Measurements from ENCODE around the gene IFNB1. TPM values are rescaled to one million over a fixed set of nuclear protein-coding genes. Genes with fewer than 3 reads are reported as not detected.

The IFNB1 gene
- total RNA-seq, 6 experiments from 2014 or later: not detected

- Mint-ChIP-seq H3K36me3 (ENCODE audit: low read depth) (no peaks in the 10 kb centered on the region), H3K4me3 (peak overlapping the region; percentile 81), H3K4me1 (ENCODE audit: low read depth) (peaks cover 25% of the 10 kb centered on the region), H3K27me3 (ENCODE audit: insufficient read depth) (no peaks in the 10 kb centered on the region), H3K27ac (peak overlapping the region; percentile 64), H3K9me3 (no peaks in the 10 kb centered on the region)
- no peak for TF ChIP-seq CTCF (IDR thresholded peaks at IDR 0.05)
- peak; percentile 22 for DNase-seq
Measured at GRCh38 chr9:21096172-21096900, 18.6 kb upstream of the IFNB1 start.

- no peaks in the 10 kb centered on the region for H3K9me3 Mint-ChIP-seq
- DNase-seq: peak; percentile 42
- H3K27ac Mint-ChIP-seq: peak overlapping the region; percentile 64; the same call in 1 of the 2 replicates
- H3K27me3 Mint-ChIP-seq (ENCODE audit: insufficient read depth): no peaks in the 10 kb centered on the region
- no peak for TF ChIP-seq CTCF (IDR thresholded peaks at IDR 0.05)
- H3K4me1 Mint-ChIP-seq (ENCODE audit: low read depth): peaks cover 25% of the 10 kb centered on the region
- H3K4me3 Mint-ChIP-seq: peak overlapping the region; percentile 81; the same call in 1 of the 2 replicates
- H3K36me3 Mint-ChIP-seq (ENCODE audit: low read depth): no peaks in the 10 kb centered on the region
Measured at GRCh38 chr9:21095561-21095960, 17.8 kb upstream of the IFNB1 start.

GRCh38 chr9:21086538-21086937 lies 8.8 kb upstream of the IFNB1 start:
- Mint-ChIP-seq H3K36me3 (ENCODE audit: low read depth) (no peaks in the 10 kb centered on the region), H3K27ac (no peak overlapping the region), H3K9me3 (peaks cover 5% of the 10 kb centered on the region; the same call in 1 of the 2 replicates), H3K4me1 (ENCODE audit: low read depth) (no peaks in the 10 kb centered on the region; the same call in 1 of the 2 replicates), H3K27me3 (ENCODE audit: insufficient read depth) (no peaks in the 10 kb centered on the region; the same call in 1 of the 2 replicates), H3K4me3 (no peak overlapping the region)
- TF ChIP-seq CTCF (IDR thresholded peaks at IDR 0.05): no peak
- DNase-seq: no peak

DNA sequence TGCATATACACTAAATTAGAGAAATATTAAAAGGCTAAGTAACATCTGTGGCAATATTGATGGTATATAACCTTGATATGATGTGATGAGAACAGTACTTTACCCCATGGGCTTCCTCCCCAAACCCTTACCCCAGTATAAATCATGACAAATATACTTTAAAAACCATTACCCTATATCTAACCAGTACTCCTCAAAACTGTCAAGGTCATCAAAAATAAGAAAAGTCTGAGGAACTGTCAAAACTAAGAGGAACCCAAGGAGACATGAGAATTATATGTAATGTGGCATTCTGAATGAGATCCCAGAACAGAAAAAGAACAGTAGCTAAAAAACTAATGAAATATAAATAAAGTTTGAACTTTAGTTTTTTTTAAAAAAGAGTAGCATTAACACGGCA lies 7.3 kb upstream of the IFNB1 start:
- no peaks in the 10 kb centered on the region for H3K36me3 Mint-ChIP-seq (ENCODE audit: low read depth)
- peaks cover 5% of the 10 kb centered on the region; the same call in 1 of the 2 replicates for H3K9me3 Mint-ChIP-seq

DNA sequence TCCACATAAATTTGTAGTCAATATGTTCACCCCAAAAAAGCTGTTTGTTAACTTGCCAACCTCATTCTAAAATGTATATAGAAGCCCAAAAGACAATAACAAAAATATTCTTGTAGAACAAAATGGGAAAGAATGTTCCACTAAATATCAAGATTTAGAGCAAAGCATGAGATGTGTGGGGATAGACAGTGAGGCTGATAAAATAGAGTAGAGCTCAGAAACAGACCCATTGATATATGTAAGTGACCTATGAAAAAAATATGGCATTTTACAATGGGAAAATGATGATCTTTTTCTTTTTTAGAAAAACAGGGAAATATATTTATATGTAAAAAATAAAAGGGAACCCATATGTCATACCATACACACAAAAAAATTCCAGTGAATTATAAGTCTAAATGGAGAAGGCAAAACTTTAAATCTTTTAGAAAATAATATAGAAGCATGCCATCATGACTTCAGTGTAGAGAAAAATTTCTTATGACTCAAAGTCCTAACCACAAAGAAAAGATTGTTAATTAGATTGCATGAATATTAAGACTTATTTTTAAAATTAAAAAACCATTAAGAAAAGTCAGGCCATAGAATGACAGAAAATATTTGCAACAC lies 6.6 kb upstream of the IFNB1 start:
- Mint-ChIP-seq H3K4me3 (no peak overlapping the region), H3K36me3 (ENCODE audit: low read depth) (no peaks in the 10 kb centered on the region), H3K4me1 (ENCODE audit: low read depth) (no peaks in the 10 kb centered on the region), H3K27ac (no peak overlapping the region), H3K9me3 (peaks cover 5% of the 10 kb centered on the region; the same call in 1 of the 2 replicates), H3K27me3 (ENCODE audit: insufficient read depth) (no peaks in the 10 kb centered on the region)
- no peak for DNase-seq
- no peak for TF ChIP-seq CTCF (IDR thresholded peaks at IDR 0.05)

More for the DNA sequence above, 7.3 kb upstream of the IFNB1 start:
- H3K27ac Mint-ChIP-seq: no peak overlapping the region
- no peaks in the 10 kb centered on the region for H3K27me3 Mint-ChIP-seq (ENCODE audit: insufficient read depth)
- no peaks in the 10 kb centered on the region for H3K4me1 Mint-ChIP-seq (ENCODE audit: low read depth)
- no peak overlapping the region for H3K4me3 Mint-ChIP-seq
- DNase-seq: no peak
- no peak for TF ChIP-seq CTCF (IDR thresholded peaks at IDR 0.05)
